Activated T-cell treated with anti-CD3 and anti-CD28 coated beads, Interleukin-2, amount 50 U/mL, for 1 hour (primary cell): ENCODE data around the gene UROC1.

Experiments used
- DNase-seq: peaks from one replicate; pipeline ENCODE4 v3.0.0-alpha.2; 2020

UROC1 gene

DNA sequence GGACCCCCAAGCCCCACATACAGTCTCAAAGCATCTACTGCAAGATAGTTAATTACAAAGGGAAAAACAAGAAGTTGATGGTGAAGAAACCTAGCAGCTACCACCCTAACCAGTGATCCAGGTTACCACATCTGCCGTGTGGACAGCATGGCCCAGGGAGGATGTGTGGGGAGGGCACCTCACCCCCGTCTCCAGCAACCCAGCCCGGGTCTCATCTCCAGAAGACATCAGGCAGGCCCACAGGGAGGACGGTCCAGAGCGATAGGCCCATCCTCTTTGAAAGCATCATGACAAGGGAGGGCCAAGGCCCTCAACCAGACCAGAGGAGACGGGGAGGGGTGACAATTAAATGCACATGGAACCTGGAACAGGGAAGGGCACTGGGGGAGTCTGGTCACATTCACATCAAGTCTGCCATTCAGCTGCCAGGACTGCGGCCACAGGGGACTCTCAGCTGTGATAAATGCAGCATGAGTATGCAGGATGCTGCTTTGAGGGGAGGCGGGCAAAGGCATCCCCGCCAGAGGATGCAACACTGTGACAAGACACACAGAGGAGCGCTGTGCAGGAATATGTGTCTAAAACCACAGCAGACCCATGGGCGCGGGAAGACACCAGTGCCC is 60.7 kb downstream of the UROC1 start:
- DNase-seq: no peak

DNA sequence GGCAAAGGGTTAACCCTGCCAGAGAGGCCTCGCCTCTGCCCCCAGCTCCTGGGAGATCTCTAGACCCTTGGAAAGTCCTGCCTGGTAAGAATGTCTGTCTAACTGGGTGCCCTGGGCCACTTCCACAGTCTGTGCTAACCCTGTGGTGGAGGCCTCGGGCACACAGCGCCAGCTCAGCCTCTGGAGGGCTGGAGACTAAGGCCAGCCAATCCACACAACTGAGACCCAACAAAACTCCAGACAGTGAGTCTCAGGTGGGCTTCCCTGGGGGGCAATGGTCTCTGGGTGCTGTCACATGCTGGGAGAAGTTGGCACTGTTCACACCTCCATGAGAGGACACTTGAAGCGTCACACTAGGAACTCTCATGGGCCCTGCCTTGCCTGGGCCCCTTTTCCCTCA is 61.4 kb downstream of the UROC1 start:
- no peak for DNase-seq

DNA sequence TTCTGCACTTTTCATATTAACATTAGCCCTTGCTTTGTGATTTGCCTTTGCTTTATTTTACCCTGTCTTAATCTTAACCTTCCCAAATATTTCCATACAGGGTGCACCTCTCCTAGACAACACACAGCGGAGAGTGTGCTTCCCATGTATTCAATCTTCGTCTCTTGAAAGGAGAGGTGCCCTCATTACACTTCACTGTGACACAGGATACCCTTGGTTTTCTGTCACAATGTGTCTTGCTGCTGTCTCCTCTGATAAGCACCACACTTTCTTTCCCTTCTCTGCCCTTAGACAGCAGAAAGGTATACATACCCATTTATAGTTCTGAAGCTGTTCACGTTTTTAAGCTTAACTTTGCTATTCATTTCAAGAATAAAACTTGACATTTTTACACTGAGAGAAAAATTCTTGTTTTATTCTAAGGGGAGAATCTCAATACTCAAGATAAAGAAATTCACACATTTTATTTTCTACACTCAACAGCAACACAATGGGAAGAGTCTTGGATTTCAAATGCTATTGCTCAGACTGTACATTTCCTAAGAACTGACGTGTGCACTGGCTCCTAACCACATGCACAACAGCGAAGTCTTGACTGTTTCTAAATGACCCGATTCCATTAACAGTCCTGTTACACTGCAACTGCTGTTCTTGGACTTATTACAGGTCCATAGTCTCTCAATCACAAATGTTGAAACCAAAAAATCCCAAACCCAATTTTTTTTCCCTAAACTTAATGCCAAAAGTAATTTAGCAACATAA is 63.0 kb downstream of the UROC1 start:
- no peak for DNase-seq

DNA sequence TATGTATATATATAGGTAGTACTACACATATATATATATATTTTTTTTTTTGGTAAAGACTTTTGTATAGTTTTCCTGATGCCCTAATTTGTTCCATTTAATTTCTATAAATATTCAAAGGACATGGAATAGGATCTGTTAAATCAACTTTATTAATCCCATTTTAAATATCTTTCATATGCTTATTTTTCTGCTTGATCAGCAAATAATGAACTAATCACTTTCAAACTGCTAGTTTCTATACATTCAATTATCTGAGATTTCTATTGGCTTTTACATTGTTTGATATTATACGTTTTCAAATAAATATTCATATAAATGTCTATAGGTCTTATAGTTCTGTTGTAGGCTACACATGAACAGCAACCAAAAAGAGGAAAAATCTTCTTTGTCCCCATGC is 63.5 kb downstream of the UROC1 start:
- DNase-seq: no peak

DNA sequence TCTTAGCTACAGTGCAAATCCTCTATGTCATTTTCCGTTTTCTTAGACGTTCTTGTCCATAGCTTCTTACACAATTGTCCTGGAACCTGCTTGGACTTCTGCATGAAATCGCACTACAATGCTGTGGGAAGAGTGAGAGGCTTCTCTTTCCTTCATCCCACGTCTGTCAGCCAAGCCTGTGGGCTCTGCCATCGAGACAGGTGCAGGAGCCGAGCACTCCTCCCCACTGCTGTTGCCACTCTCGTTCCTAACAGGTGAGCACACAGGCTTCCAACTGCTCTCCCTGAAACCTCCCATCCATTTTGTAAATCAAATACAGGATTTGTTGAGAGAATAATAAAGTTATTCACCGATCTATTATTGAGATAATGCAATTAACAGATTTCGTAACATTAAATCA is 65.4 kb downstream of the UROC1 start:
- DNase-seq: no peak

DNA sequence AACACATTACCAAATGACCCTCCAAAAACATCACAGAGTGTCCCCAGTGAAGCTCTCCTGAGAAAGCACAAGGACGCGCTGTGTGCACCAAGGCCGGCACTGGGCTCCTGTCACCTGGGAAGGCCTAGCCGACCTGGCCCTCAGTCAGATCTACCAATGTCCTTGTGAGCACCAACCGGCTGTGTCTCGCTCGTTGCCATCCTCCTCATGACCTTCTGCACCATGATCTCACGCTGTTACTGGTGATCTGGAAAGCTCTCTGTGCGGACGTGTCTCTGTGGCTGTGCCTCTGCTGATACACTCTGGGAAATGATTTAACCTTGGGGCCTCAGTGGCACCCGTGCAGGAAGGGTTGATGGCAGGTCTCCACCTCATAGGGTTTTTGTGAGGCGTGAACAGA is 66.1 kb downstream of the UROC1 start:
- no peak for DNase-seq

DNA sequence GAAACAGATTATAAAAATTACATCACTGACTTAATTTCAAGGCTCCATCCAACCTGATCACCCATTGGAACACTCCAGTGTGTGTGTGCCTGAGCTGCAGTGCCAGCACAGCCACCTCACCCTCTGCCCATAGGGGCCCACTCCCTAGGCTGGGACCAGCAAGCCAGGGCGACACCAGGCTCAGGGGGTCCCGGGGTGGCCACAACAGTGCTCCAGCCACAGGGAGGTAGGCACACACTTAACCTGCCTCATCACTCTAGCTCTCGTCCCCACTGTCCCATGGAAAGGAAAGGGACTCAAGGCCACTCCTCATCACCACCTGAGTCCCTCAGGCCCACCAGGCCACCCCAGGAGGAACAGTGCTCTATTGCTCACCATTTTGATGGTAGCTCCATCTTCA is 66.8 kb downstream of the UROC1 start:
- DNase-seq: no peak

DNA sequence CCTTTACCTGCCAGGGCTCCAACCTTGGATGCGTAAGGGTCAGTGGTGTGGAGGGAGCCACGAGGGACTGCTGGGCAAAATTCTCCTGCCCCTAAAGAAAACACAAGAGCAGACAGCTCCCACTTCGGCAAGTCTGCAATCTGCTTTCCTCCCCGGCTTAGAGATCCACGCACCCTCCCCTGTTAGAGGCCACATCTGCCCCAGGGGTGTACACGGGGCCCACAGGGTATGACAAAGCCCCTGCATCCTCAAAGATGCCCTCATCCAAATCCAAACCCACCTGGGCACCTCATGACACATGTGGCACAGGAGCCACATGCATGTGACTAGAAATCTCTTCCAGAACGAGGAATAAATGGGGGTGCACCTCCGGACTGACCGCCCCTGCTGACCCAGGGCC is 67.4 kb downstream of the UROC1 start:
- no peak for DNase-seq

DNA sequence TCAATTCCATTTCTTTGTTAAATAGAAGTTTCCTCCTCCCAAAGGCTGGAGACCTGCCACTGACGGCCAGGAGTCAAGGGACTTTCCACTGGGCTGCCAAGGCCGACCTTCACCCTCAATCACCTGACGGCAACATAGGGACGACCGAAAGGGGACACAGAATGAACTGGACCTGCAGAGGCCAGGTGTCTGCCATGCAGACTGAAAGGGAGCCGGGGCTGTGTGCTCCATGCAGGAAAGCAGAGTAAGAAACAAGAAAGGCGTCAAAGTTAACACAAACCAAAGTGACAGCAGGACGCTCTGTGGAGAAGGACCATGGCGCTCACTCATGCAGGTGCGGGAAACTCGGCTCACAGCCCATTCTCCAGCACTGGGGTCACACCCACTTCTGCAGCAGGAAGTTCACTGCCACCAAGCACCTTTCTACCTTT is 67.9 kb downstream of the UROC1 start:
- DNase-seq: no peak

DNA sequence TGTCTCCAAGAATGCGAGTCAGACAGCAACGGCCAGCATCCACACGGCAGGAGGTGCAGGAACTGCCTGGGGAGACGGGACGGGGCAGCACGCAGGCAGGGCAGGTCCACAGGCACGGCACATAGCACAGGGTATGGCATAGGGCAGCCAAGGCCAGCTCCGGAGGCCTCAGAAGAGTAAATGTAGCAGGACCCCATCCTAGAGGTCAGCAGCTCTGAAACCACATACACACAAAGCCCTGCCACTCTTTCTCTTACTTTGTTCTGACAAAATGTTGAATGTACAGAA is 68.7 kb downstream of the UROC1 start:
- DNase-seq: no peak

DNA sequence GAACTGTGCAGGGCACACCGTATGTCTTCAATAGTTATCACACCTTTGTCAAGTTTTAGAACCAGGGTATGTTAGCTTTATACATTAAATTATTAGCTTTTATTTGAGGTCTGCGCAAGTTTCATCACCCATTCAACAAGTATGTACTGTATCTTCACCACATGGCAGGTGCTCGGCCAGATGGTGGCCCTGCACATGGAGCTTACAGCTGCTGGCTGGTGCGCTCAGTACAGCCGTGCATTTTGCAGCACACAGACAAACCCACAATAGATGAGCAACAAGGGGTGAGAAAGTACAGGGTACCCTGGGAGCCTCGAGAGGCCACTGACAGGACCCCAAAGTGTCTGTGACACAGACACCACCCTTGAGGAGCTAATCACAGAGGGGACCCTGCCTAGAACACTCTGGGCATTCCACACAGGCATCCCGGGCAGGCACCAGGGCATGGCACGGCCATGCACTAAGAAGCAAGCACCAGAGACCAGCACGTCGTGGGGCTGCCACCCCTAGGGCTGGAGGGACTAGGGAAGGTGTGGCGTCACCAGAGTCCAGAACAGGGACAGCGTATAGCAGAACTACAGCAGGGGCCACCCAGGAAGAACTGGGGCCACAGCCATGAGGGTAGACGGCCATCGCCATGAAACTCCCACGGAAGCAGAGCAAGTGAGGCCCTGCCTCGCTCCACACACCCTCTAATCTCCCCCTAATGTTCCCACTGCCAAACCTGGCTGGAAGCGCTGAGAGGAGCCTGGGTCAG is 69.3 kb downstream of the UROC1 start:
- no peak for DNase-seq

DNA sequence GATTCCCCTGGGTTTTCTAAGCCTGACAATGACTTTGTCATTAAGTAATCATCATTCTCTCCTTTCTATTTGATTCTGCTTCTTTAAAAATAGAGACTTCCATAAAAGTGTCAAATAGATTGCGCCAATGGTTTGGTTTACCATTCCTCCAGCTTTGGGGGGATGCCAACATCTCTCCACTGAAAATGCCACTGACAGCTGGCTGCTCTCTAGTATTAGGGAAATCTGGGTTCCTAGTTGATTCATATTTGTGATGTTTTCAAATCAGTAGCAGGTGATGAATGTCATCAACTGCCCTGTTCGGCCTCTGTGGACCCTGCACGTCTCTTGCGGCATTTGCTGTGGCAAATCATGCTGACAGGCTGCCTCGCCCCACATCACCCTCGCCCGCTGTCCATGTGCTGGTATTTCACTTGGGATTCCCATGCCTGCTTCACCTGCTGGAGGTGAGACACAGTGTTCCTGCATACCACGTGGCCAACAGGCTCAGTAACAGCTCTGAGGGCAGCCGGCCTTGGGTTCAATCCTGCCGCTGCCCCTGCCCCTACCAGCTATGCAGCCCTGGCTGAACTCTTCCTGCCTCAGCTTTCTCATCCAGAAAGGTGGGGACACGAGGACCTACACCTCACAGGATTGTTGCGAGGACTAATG is 70.0 kb downstream of the UROC1 start:
- DNase-seq: no peak

DNA sequence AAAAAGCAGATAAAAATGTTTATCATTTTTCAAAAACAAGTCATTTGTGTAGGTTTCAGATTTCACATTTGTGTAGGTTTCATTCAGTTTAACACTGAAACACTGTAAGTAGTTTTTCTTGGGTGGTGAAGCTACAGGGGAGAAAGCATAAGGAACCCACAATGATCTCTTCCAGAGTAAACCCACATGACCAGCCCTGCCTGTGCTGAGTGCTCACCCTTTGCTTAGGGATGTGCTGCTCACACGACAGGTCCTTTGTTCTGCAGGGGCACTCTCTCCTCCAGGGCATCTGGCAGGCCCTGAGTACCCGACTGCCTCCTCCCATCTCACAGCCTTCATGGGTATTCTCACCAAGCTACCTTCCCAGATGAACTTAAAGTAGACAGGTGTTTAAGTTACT is 70.8 kb downstream of the UROC1 start:
- DNase-seq: no peak

DNA sequence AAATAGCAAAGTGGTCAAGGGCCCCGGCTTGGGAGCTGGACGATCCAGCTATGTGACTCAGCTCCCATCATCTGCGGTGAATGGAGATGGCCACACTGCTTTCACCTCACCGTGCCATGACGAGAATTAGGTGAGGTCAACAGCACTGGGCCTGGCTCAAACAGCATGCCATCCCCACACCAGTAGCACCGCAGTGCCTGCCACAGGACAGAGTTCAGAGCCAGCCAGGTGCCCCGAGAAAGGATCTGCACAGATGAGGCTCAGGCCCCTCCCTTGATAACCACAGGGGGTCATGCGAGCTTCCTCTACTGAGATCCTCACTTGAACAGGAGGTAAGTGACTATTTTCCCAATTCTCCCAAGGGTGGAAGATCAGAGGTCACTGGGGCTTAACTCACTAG is 71.3 kb downstream of the UROC1 start:
- no peak for DNase-seq

DNA sequence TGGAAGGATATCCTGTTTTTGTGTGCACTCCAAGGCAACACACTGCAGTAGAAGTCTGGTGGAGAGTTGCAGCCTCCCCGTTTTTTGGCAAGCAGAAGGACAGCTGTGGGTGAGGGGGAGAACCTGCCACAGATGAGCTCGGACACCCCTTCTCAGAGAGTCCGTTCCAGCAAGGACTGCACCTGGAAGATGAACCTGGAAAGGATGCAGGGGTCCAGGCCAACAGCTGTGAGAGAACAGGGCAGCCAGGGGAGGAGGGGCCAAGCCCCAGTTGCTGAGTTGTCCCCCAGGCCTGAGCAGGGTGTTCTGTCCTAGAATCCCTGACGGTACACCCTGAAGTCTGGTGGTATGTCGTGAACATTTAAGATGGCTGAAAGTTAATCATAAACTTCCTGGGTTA is 72.1 kb downstream of the UROC1 start:
- DNase-seq: no peak

DNA sequence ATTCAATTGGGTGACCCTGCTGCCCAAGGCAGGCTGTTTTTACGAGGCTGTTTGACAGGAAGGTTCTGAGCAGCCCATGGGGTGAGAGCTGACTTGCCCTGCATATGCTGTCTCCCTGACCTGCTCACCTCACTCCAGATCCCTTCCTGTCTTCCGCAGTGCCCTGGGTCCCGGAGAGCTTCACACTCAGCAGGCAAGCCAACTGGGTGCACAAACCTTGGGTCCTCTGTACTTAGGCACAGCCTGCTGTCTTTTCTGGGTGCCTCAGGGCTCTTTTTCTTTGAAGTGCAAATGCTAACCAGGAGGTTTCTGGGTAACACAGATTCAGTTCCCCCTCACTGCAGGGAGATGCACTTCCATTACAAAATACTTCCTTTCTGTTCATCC is 74.7 kb downstream of the UROC1 start:
- DNase-seq: no peak

DNA sequence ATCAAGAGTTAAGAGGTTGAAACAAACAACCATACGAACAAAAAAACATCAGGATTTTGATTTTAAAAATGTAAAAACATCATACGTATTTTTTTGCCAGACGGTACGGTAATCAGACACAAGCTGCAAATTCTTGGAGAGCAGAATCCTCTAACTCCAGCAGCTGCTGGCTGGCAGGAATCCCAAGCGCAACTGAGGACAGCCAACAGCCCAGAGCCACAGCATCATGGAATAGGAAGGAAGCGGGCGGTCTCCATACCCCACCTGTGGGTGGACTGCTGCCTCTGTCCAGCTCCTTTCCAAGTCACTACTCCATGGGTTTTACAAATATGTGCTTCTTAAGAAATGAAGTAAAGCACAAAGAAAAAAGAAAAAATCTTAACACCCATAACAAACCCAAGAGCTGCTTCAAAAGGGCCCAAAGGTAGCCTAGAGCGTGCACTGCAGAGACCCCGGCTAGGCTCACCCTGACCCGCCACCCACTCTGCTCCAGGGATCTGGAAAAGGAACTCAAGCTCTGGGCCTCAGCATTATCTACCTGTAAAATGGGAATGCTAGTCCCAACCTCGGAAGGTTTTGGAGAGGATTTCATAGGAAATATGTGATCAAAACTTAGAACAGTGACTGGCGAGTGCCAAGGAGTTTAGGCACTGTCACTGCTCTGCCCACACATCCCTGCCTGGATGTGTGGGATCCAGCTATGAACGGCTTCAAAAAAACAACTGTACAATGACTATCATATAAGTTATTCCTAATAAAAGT is 75.3 kb downstream of the UROC1 start:
- DNase-seq: no peak

DNA sequence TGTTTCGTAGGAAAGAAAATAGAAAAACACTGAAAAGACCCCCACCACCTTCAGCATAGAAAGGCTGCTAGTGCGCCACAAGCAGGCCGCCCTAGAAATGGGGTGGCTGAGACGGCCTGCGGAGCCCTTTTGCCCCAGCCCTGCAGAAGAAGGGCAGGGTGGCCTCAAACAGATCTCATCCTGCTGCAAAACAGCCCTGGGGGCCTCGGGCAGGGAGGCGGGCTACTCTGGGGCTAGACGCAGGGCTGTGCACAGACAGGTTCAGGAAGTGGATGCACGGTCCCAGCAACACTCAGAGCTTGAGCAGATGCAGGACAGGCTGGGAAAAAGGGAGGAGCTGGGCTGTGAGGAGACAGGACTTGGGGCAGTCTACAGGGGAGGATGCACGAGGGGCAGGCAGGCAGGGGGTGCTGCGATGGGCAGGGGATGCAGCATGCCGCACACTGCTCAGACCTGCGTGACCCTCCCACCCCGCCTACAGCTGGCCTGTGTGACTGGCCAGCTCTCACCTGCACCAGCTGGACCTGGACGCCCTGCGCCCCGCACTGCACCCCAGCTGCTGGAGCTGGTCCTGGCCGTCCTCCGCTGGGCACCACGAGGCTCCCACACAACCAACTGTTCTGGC is 76.2 kb downstream of the UROC1 start:
- no peak for DNase-seq

DNA sequence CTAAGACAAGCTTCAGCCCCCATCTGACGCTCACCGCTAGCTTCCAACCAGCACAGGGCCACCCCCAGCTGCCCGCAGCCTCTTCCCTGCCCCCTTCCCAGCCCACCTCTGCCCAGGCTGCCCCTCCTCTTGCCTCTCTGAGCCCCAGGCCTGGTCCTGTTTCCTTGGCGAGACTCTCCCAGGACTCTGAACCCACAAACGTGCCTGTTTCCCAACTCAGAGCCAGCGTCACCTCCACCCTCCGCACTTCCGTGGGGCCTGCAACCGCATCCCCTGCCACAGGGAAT is 76.9 kb downstream of the UROC1 start:
- DNase-seq: no peak

DNA sequence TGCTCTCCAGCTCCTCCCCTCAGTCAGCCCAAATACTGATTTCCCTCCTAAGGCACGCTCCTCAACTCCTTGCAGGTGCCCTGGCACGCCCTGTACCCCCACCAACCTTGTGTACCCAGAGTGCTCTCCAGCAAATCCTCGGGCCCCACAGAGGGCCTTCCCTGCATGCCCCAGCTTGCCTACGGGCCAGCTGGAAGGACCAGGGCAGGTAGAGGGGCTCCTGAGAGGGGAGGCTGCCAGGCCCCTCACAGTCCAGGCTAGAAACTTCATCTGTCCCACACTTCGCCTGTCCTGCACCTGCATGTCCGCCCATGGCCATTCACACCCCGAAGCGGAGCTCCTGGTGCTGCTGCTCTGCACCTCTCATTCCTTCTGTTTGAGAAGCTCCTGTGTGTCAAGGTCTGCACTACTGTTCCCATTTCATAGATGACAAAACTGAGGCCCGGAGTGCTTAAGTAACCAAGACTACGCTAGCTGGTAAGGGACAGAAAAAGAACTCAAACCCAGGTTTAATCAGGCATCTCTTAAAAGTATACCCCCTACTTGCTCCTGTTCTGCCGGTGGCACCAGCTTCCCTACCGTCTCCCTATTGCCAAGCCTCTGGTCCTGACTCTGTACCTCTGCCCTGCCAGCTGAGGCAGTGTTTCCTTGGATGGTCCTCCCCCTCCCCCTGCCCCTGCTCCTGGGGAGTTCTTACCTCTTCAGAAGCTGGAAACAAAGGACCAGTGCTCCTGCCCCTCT is 77.4 kb downstream of the UROC1 start:
- no peak for DNase-seq

DNA sequence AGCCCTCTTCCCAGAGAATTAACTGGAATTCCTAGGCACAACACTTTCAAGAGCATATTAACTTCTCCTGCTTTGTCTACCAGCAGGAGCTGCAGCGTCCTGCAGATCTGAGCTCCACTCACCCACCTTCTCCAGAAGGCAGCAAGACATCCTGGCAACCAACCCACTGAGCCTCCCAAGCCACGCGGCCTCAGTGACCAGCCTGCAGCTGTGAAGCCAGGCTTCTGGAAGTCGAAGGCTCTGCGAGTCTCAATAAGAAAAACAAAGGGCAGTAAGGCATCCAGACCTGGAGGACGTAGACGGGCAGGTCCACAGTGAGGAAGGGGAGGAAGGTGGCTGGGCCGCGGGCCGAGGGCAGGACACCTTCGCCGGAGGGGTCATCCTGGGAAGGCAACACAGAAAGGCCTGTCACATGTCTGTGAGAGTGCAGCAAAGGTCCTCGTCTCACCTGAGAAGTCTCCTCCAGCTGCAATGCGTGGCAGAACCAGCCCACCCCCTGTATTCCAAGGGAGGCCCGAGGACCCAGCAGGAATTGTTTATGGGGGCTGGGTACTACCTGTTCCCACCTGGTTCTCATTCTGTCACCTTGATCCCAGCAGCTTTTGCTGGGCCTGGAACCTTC is 78.1 kb downstream of the UROC1 start:
- DNase-seq: no peak

DNA sequence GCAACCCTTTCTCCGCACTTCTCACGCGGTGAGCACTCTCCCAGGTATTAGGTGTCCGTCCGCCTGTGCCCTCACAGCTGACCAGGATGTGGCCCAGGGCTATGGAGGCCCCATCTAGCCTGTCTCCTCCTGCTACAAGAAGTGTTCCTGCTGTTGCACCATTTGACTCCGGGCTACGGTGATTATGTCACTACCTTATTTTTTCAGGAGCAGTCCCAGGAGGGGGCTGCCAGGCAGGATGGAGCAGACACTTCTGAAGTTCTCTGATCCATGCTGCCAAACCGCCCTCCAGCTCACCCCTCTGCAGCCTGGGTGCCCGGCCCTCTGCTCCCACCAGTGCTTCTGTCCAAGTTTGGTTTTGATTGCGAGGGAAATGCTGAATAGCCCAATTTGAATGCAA is 78.8 kb downstream of the UROC1 start:
- DNase-seq: no peak
